H1 (cell line): Measurements from ENCODE around the gene CENPW. TPM values are rescaled to one million over a fixed set of nuclear protein-coding genes. Genes with fewer than 3 reads are reported as not detected.

ENCODE experiments used
- CTCF ChIA-PET: fragments of 300-600 bp; sonication (Branson Sonifier 250); formaldehyde crosslinking; loops from one replicate; lab custom pipeline; 2021; ENCODE audit not compliant: partially characterized antibody; lab: Charles Lee
- POLR2A ChIA-PET: fragments of 300-600 bp; sonication (Branson Sonifier 250); formaldehyde crosslinking; loops from one replicate; lab custom pipeline; 2021; ENCODE audit warnings: inconsistent platforms; ENCODE audit not compliant: partially characterized antibody; lab: Charles Lee
- DNase-seq, 2 experiments: peaks; one replicate each; pipeline versions ENCODE4 v3.0.0 to v3.0.0-alpha.2; 2010 to 2022; ENCODE audit warnings: low spot score in 2 of 2, low read depth in 1 of 2, mixed read lengths in 1 of 2
- FAIRE-seq: peaks from 2 replicates; lab custom pipeline; 2011; peaks lifted over from hg19 to GRCh38; lab: Jason Lieb, UNC
- H2AFZ ChIP-seq: 2 replicates; pipeline ENCODE4 v1.8.1; 2012; ENCODE audit warnings: low read length, inconsistent platforms
- H2AK5ac ChIP-seq: 2 replicates; pipeline ENCODE4 v1.6.1; 2013; ENCODE audit warnings: low read depth, low read length
- H2BK120ac ChIP-seq: replicated peaks from 2 replicates; pipeline ENCODE3; 2013; ENCODE audit warnings: low read depth, low read length, inconsistent platforms
- H2BK12ac ChIP-seq: 2 replicates; pipeline ENCODE4 v1.6.1; 2013; ENCODE audit warnings: low read depth, low read length
- H2BK15ac ChIP-seq: 2 replicates; pipeline ENCODE4 v1.6.1; 2013; ENCODE audit warnings: low read length
- H2BK20ac ChIP-seq: 2 replicates; pipeline ENCODE4 v1.6.1; 2013; ENCODE audit warnings: low read length
- H2BK5ac ChIP-seq: 2 replicates; pipeline ENCODE4 v1.6.1; 2013; ENCODE audit warnings: low read depth, low read length
- H3K14ac ChIP-seq: 2 replicates; pipeline ENCODE4 v1.6.1; 2013; ENCODE audit warnings: inconsistent platforms; ENCODE audit not compliant: insufficient read length
- H3K18ac ChIP-seq: 2 replicates; pipeline ENCODE4 v1.6.1; 2013; ENCODE audit warnings: low read length; ENCODE audit errors: extremely low read depth
- H3K23ac ChIP-seq: 2 replicates; pipeline ENCODE4 v1.6.1; 2013; ENCODE audit warnings: inconsistent platforms; ENCODE audit not compliant: insufficient read length
- H3K23me2 ChIP-seq: 2 replicates; pipeline ENCODE4 v1.6.1; 2013; ENCODE audit warnings: low read depth, low read length
- H3K27ac ChIP-seq: 2 replicates; pipeline ENCODE4 v1.6.1; 2011; ENCODE audit warnings: low read depth, low read length, inconsistent platforms
- H3K27me3 ChIP-seq, 4 experiments: replicated peaks in 1 of 4; 1 replicate in 1 of 4; 2 replicates in 3 of 4; pipeline versions ENCODE4 v1.6.1 to v1.8.1; 2011 to 2013; ENCODE audit warnings: low read length in 3 of 4, mild to moderate bottlenecking in 3 of 4, inconsistent platforms in 2 of 4, mixed read lengths in 2 of 4, moderate library complexity in 1 of 4; ENCODE audit not compliant: control insufficient read depth in 3 of 4, insufficient read depth in 3 of 4; ENCODE audit errors: extremely low read depth in 1 of 4
- H3K36me3 ChIP-seq, 4 experiments: 2 replicates each; pipeline versions ENCODE4 v1.6.1 to v1.8.1; 2011 to 2013; ENCODE audit warnings: mild to moderate bottlenecking in 4 of 4, low read length in 3 of 4, moderate library complexity in 2 of 4, control low read depth in 1 of 4, inconsistent platforms in 1 of 4; ENCODE audit not compliant: insufficient read depth in 4 of 4, control insufficient read depth in 2 of 4
- H3K4ac ChIP-seq: replicated peaks from 2 replicates; pipeline ENCODE3; 2013; ENCODE audit warnings: low read length, low read depth, mixed read lengths, inconsistent platforms; ENCODE audit not compliant: insufficient read length
- H3K4me1 ChIP-seq, 4 experiments: replicated peaks in 1 of 4; 1 replicate in 1 of 4; 2 replicates in 3 of 4; pipeline versions ENCODE4 v1.6.1 to v1.8.1; 2011 to 2013; ENCODE audit warnings: low read length in 3 of 4, inconsistent platforms in 2 of 4, mixed read lengths in 1 of 4; ENCODE audit not compliant: insufficient read depth in 4 of 4, control insufficient read depth in 3 of 4
- H3K4me2 ChIP-seq, 2 experiments: 2 replicates each; pipeline versions ENCODE4 v1.6.1 to v1.8.1; 2011 to 2013; ENCODE audit warnings: low read depth in 2 of 2, low read length in 2 of 2, control low read depth in 1 of 2, inconsistent platforms in 1 of 2, mild to moderate bottlenecking in 1 of 2; ENCODE audit not compliant: insufficient read depth in 1 of 2
- H3K4me3 ChIP-seq, 4 experiments: fragments of 200-600, 300-600 bp in 1 of 4; sonication (generic), shearing (Covaris generic), sonication (Bioruptor Twin) in 1 of 4; 2 replicates each; pipeline versions ENCODE4 v1.5.1 to v1.8.1; 2011 to 2016; ENCODE audit warnings: low read length in 4 of 4, low read depth in 3 of 4, control low read depth in 2 of 4, inconsistent platforms in 2 of 4, mild to moderate bottlenecking in 2 of 4, mixed read lengths in 1 of 4, moderate library complexity in 1 of 4; ENCODE audit not compliant: insufficient read depth in 2 of 4; ENCODE audit errors: extremely low read depth in 1 of 4
- H3K56ac ChIP-seq: replicated peaks from 2 replicates; pipeline ENCODE3; 2013; ENCODE audit warnings: low read depth, mild to moderate bottlenecking, mixed read lengths, low read length, inconsistent platforms; ENCODE audit not compliant: insufficient read length
- H3K79me1 ChIP-seq: 2 replicates; pipeline ENCODE4 v1.6.1; 2013; ENCODE audit warnings: low read depth, low read length, control low read depth
- H3K79me2 ChIP-seq, 2 experiments: 2 replicates each; pipeline versions ENCODE4 v1.6.1 to v1.8.1; 2012 to 2013; ENCODE audit warnings: low read length in 2 of 2, mild to moderate bottlenecking in 2 of 2, inconsistent platforms in 1 of 2; ENCODE audit not compliant: insufficient read depth in 2 of 2, control insufficient read depth in 1 of 2
- H3K9ac ChIP-seq, 4 experiments: replicated peaks in 1 of 4; 1 replicate in 1 of 4; 2 replicates in 3 of 4; pipeline versions ENCODE4 v1.6.1 to v1.8.1; 2011 to 2013; ENCODE audit warnings: low read depth in 3 of 4, low read length in 3 of 4, control low read depth in 2 of 4, mild to moderate bottlenecking in 2 of 4, moderate library complexity in 2 of 4, inconsistent platforms in 1 of 4; ENCODE audit errors: extremely low read depth in 1 of 4
- H3K9me3 ChIP-seq, 2 experiments: 2 replicates each; pipeline versions ENCODE4 v1.6.1 to v1.8.1; 2012 to 2013; ENCODE audit warnings: mild to moderate bottlenecking in 2 of 2, moderate library complexity in 2 of 2, control low read depth in 1 of 2, inconsistent platforms in 1 of 2, low read depth in 1 of 2, low read length in 1 of 2, mixed read lengths in 1 of 2; ENCODE audit not compliant: insufficient read depth in 2 of 2
- H4K20me1 ChIP-seq, 2 experiments: replicated peaks in 1 of 2; 2 replicates each; pipeline versions ENCODE3 to v1.8.1; 2011 to 2013; ENCODE audit warnings: inconsistent platforms in 2 of 2, low read length in 2 of 2, mild to moderate bottlenecking in 1 of 2; ENCODE audit not compliant: insufficient read depth in 2 of 2, control insufficient read depth in 1 of 2
- H4K5ac ChIP-seq: 2 replicates; pipeline ENCODE4 v1.6.1; 2013; ENCODE audit warnings: low read length, low read depth, mixed read lengths, inconsistent platforms; ENCODE audit not compliant: insufficient read length
- H4K8ac ChIP-seq: 2 replicates; pipeline ENCODE4 v1.8.0; 2013; ENCODE audit warnings: mild to moderate bottlenecking, moderate library complexity, low read length, inconsistent platforms; ENCODE audit not compliant: insufficient read depth; ENCODE audit errors: extremely low read depth
- H4K91ac ChIP-seq: replicated peaks from 2 replicates; pipeline ENCODE3; 2013; ENCODE audit warnings: low read length, mixed read lengths, inconsistent platforms; ENCODE audit not compliant: insufficient read length
- JUND ChIP-seq: IDR thresholded peaks from 2 replicates; pipeline ENCODE4 v1.6.1; 2011; ENCODE audit warnings: mild to moderate bottlenecking, improper control_type of control experiment, low read length
- SUZ12 ChIP-seq: fragments of 200-600 bp; sonication (generic); IDR thresholded peaks from 2 replicates; pipeline ENCODE4 v1.6.1; 2012; ENCODE audit warnings: mild to moderate bottlenecking, inconsistent platforms, low read length, moderate library complexity, mixed read lengths
- WGBS, 2 experiments: shearing (Covaris generic) in 1 of 2; methylation state at CpG; one replicate each; pipeline versions ENCODE4 v1.1.6 to v1.1.7; 2013 to 2015; ENCODE audit warnings: low lambda C conversion rate in 2 of 2, mixed read lengths in 2 of 2, inconsistent platforms in 1 of 2, low coverage in 1 of 2, missing lambda C conversion rate in 1 of 2; ENCODE audit not compliant: insufficient replicate concordance in 2 of 2, insufficient coverage in 1 of 2, insufficient read length in 1 of 2; ENCODE audit errors: extremely low coverage in 1 of 2, missing lambda C conversion rate in 1 of 2; 5-methylcytosine and 5-hydroxymethylcytosine counted together
- polyA plus RNA-seq, 7 experiments: library from polyadenylated mRNA; depleted of rRNA in 3 of 7; stranded (reverse) in 5 of 7; unstranded in 2 of 7; fragments of >200 nt in 5 of 7; fragments of 200-250 nt in 2 of 7; gene quantifications; 1 replicate in 5 of 7; 2 replicates in 1 of 7; 4 replicates in 1 of 7; pipeline versions ENCODE4 v1.2.1 to v1.2.3, GENCODE V29; 2011 to 2013; ENCODE audit warnings: missing spikeins in 2 of 7, mixed read lengths in 2 of 7
- total RNA-seq: library from RNA; stranded (reverse); fragmentation: NEBNext Ultra II Directional; extraction: Animal tissue kit (Norgen Biotek cat#: 25700); gene quantifications from 2 replicates; pipeline ENCODE4 v1.2.1, GENCODE V29; 2021

Gene CENPW
- total and polyA plus RNA-seq, 2 of the 8 experiments (the other 6 are each of a cell fraction or from before 2014, with no cell fraction given): 22.0 to 91.1 TPM

DNA sequence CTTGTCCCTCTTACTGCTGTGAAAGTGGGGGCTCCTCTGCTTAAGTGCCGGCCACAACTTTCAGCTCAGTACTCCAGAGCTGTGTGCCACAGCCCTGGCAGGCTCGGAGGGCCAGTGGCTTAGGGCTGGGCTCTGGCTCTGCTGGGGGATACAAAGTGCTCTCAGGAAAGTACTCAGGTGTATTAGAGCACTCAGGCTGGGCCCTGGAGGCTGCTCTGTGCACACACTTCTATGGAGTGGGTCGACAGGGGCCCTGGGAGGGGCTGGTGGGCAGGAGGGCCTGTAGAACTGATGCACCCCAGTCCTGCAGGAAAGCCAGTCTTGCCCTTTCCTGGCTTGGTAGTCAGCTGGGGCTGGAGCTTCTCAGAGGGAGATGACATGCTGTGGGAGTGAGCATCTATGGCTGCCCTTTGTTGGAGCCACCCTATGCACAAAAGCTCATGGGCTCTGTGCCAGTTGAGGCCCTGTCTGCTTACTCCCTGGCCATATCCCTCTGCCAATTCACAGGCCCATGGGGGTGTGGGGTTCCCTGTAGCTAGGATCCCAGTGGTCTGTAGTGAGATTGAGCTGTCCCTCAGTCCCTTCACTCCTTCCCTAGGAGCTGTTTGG lies 22.0 kb downstream of the CENPW start:
- CTCF ChIA-PET: interaction anchor here (0.8 to 3.7 kb wide), 24 partner anchors 9 to 758 kb away, joined by 3 to 29 read pairs (median 4); partner anchors contain the start of gene CENPW
- TF ChIP-seq JUND (no peak), SUZ12 (no peak)

More for the DNA sequence above, 22.0 kb downstream of the CENPW start:
- Histone ChIP-seq H2AK5ac (no peak overlapping the region), H3K4me1 (no peaks in the 10 kb centered on the region; a peak in 1 of 7 replicates), H3K4ac (no peak overlapping the region), H4K91ac (no peak overlapping the region), H3K36me3 (peaks cover 0 to 3% (median 0%) of the 10 kb centered on the region in 4 experiments; a peak in 2 of 8 replicates), H3K9ac (no peak overlapping the region), H3K9me3 (no peaks in the 10 kb centered on the region), H4K20me1 (no peaks in the 10 kb centered on the region), H3K23me2 (no peaks in the 10 kb centered on the region), H3K23ac (no peak overlapping the region), H2BK5ac (no peak overlapping the region), H3K4me2 (no peak overlapping the region), H2BK12ac (no peak overlapping the region), H3K79me1 (no peaks in the 10 kb centered on the region), H4K5ac (no peak overlapping the region), H4K8ac (no peak overlapping the region; the same call in 1 of the 2 replicates), H3K56ac (no peak overlapping the region), H2AFZ (no peak overlapping the region), H3K27me3 (no peaks in the 10 kb centered on the region), H3K79me2 (no peaks in the 10 kb centered on the region), H2BK20ac (no peak overlapping the region), H3K18ac (no peak overlapping the region), H2BK15ac (no peak overlapping the region), H3K4me3 (no peak overlapping the region), H3K14ac (no peak overlapping the region), H2BK120ac (no peak overlapping the region), H3K27ac (no peak overlapping the region)
- WGBS, 2 experiments: 93% methylated on average over 3 of the region's 3 CpGs; no CpG with 5 or more reads in 1 of the 2 experiments
- DNase-seq (no peak), FAIRE-seq (no peak)
- POLR2A ChIA-PET: interaction anchor here (1.1 to 1.2 kb wide), 2 partner anchors 12 to 22 kb away, joined by 3 read pairs; partner anchors contain the start of gene CENPW
